NCI-H2227 treated with DMSO at 0.1 percent for 48 hours (cell line): ENCODE measurements around the gene HRK.
A peak's percentile ranks its signal among the peaks of the same experiment; 100 is the strongest.

ENCODE experiments used
- DNase-seq: peaks from one replicate; lab custom pipeline; 2025; lab: John Stamatoyannopoulos, UW

Gene HRK

DNA sequence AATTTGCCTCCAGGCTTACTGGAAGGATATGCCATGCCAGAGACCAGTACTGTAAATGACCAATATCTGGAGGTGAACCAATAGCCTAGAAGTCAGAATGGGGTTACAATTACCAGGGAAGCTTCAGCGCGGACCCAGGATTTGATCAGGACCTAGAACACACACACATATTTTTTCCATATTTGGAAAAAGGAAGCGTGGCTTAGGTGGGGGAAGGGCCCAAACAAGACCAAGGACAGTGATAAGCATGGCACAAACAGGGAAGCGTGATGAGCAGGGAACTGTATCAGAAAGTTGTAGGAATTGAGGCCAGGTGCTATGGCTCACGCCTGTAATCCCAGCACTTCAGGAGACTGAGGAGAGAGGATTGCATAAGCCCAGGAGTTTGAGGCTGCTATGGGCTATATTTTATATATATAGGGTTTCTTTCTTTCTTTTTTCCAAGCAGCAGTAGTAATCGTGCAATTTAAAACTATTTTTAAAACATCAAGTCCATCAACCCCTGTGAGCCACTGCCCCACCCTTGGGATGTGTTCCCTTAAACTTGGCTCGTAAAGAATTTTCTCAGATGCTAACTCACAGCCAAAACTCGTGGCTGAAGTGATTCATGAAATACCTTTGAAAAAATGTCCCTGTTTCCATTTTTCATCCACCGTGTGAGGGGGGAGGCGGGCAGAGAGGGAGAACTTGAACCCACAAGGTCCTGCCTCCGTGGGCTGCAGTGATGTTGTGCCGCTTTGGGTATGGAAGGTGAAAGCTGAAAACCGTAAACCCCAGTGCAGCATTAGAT is 16.7 kb downstream of the HRK start:
- DNase-seq: no peak

DNA sequence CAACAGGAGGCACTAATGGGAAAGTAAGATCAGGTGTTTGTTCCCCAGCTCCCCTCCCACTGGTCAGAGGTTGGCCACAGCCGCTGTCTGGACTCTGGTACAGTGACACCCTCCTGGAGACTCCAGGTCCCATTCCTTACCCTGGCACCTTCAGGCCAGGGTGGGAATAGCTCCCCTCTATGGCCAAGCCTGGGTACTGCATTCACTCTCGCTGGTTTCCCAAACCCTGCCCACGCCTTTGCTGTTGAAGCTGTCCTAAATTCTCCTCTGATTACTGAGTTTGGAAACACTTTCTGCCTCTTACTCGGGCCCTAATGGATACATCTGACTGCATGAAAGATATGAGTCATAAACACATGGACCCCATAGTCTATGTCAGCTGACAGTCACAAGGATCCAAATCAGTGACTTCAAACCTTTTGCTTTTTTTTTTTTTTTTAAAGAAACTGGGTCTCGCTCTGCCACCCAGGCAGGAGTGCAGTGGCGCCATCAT is 17.9 kb downstream of the HRK start:
- no peak for DNase-seq

DNA sequence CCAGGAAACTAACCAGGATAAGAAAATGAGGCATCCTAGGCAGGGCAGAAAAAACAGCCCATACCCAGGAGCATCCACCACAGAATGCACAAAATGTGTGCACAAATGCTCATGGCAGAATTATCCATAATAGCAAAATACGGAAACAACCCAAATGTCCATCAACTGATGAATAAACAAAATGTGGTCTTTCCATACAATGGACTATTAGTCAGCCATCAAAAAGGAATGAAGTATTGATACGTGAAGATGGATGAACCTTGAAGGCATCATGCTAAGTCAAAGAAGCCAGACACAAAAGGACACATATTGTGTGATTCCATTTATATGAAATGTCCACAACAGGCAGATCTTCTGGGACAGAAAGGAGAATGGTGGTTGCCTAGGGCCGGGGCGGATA is 19.1 kb downstream of the HRK start:
- no peak for DNase-seq

DNA sequence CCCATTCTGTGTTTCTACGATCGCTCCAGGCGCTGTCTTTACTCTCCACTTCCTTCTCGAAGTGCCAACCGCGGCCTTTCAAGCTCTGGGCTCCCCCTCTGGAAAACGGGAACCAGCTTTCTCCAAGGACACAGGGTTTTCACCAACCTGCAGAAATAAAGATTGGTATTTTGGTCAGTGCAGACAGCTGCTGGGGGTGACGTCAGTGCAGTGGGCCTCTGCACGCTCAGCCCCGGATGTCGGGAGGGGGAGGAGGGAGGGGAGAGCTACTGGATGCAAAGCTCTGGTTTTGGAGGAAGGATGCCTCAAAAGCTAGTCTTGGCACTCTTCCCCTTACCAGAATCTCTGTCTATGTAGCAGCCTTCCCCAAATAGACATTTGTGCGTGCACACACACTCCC is 19.9 kb downstream of the HRK start:
- peak; percentile 44 for DNase-seq

DNA sequence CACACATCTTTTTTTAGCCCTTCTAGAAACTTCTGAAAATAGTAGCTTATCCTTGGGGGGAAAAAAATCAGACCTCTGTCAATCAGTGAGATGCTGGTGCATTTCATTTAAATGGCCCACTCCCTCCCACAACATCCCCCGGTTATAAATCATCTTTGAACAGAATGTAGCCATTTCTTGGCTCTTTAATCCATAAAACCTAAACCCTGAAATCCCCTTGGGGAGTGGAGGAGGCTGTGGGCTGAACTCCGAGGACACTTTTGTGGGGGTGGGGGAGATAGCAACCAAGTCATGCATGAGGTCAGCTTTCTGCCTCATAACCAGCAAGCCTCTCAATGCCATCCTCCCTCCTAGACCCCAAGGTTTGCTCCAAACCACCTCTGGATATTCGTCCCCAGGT is 21.0 kb downstream of the HRK start:
- no peak for DNase-seq

DNA sequence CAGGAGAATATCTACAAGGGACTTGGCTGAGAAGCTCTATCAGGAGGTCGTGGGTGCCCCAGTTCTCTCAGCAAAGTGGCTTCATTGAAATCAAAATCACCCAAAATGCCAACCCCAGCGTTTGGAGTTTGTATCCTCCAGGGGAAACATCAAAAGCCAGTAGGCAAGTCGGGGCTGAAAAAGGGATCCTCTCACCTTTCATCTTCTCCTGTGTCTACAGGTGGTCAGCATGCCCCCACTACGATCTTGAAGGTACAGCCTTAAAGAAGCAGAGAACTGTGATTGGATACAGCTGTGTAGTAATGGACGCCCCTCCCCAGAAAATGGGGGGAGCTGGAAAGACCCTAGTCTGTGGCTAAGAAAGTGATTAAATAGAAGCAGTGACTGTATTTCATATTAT is 22.2 kb downstream of the HRK start:
- DNase-seq: no peak

DNA sequence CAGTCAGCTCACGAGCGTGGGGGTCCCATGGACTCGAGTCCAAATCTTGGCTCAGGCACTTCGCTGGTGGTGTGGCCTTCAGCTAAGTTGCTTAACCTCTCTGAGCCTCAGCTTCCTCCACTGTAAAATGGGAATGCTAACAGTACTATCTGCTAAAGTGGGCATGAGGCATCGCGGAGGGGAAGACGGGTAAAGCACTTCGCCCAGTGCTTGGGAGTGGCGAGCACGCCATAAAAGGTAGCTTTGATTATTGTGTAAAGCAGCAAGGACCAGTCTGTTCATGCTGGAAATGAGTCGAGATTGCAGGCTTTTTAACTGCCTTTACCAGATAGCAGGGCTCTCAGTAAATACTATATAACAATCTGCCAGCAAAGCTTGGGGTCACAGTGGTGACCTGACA is 24.5 kb downstream of the HRK start:
- DNase-seq: peak; percentile 51

DNA sequence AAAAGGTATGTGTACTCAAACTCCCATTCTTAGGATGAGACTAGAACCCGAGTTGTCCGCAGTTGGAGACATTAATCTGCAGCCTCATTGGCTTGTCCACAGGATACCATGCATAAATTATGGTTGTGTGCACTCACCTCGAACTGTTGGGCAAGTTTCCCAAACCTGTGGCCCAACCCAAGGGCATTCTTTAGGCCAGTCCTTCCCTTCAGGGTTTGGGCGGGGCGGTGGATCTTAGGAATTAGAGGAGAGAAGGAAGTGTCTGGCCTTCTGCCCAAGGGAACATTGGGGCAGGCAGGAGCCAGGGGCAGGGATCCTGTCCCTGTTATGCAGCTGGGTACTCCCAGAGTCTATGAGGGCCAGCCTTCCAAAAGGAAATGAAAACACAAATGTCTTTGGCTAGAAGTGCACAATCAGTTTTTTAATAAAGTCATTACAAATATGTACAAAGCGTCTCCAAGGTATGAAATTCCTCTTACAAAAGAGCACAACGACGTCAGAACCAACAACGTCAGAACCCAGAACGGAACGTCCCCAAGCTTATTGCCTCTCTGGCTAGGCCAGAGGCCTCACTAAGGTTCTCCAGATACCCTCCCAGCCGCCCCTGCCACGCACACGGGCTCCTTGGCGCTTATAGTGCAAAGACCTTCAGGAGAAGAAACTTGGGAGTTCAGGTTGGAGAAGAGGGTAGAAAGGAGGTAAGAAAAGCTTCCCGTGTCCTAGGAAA is 25.3 kb downstream of the HRK start:
- no peak for DNase-seq

DNA sequence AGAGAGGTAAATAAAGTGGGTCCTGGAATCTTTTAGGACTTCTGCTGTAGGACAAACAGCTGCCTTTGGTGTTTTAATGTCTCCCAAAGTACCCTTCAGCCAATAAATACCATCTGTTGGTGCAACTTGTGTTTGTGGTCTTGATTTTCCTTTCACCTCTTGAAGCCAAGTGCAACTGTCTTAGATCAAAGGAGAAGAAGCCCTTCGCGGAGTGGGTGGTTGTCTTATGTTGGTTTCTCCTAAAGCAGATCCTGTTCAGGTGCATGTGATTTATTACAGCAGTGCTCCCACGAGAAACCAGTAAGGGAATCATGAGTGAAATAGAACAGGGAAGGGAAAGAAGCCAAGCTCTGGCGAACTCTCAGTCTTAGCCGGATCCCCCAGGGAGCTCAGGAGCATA is 27.7 kb downstream of the HRK start:
- DNase-seq: no peak

DNA sequence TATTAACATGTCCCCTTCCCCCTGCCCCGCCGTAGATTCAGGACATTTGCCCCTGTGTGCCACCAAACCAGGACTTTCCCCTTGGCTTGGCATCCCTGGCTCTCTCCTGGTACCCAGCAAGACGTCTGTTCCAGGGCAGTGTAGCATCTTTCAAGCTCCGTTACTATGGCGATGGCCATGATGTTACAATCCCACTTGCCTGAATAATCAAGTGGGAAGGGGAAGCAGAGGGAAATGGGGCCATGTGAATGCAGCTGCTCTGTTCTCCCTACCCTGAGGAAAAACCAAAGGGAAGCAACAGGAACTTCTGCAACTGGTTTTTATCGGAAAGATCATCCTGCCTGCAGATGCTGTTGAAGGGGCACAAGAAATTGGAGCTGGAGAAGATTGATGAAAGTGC is 28.9 kb downstream of the HRK start:
- no peak for DNase-seq

DNA sequence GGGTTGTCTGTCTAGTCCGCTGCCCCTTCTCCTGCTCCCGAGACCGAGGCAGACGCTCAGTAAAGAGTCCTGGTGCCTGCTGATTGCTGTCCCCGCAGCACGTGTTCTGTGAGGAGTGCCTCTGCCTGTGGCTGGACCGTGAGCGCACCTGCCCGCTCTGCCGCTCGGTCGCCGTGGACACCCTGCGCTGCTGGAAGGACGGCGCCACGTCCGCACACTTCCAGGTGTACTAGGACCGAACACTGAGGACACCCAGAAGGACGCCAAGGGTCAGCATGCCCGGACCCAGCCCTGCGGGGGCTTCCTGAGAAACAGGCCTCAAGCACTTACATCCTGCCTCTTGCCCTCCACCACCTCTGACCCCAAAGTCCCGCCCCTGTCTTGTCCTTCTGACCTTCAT is 32.0 kb downstream of the HRK start:
- DNase-seq: no peak

DNA sequence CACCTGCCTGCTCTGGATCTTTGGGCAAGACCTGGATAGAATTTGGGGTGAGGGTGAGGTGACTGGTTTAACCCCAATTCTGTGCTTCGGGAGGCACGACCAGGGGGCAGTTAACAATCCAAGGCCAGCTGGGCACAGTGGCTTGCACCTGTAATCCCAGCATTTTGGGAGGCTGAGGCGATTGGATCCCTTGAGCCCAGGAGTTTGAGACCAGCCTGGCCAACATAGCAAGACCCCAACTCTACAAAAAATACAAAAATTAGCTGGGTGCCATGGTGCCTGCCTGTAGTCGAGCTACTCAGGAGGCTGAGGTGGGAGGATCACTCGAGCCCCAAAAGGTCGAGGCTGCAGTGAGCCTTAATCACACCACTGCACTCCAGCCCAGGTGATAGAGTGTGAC is 38.2 kb downstream of the HRK start:
- DNase-seq: no peak

DNA sequence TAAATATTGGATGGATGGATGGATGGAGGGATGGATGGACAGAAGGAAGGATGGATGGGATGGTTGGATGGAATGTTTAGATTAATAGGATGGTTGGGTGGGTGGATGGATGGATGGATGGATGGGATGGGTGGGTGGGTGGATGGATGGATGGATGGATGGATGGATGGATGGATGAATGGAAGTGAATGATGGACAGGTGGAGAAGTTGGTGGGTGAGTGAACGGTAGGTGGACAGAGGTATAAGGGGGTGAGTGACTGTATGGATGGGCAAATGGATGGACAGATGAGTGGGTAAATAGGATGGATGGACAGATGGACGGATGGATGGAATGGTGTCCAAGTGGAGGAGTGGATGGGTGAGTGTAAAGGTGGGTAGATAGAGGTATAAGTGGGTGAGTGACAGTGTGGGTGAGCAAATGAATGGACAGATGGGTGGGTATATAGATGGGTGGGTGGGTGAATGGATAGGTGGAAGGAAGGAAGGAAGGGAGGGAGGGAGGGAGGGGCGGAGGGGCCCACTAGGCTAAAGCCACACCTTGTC is 41.9 kb downstream of the HRK start:
- no peak for DNase-seq

DNA sequence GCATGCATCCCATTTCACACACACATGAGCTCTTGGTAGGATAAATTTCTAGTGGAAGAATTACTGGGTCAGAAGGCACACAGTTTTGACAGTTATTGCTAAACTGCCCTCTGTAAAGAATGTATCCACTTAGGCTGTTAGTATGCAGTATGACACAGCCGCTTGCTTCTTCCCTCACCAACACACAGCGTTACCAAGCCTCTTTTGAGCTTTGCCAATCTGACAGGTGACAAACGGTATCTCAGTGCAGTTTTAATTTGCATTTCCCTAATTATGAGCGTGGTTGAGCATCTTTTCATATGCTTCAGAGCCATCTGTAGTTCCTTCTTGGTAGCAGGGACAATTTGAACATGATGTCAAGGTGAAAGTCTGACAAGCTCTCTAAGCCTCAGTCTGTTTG is 42.9 kb downstream of the HRK start:
- DNase-seq: no peak

DNA sequence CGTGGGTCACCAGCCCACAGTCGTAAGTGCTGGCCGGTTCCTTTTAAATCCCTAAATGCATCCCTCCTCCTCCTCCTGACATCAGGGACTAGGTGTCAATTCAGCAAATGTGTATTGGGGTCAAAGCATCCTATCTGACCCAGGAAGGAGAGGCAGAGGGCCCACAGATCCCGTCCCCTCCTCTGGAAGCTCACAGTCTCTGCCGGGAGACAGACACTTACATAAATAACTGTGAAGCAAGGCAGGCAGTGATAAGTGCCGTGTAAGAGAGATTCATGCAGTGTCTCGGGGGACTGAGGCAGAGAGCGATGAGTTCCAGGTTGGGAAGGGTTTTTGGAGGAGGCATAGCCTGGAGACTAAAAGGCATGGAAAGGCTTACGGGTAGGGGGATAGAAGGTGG is 44.1 kb downstream of the HRK start:
- DNase-seq: no peak

DNA sequence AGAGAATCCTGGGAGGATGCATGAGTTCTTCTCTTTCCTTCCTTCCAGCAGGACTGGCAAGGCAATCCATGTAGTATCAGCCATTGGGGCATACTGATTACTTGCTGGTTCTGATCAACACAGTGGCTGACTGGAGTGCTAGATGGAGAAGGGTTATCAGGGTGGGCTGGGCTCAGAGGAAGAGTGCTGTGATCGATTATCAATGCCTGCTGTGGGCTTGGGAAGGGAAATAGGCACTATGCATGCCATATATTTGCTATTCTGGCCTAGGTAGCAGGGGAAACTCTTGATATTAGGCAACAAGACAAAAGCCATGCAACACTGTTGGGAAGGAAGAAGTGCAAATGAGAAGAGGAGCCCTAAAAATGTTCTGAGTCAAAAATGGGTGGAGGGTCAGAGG is 45.8 kb downstream of the HRK start:
- DNase-seq: no peak

DNA sequence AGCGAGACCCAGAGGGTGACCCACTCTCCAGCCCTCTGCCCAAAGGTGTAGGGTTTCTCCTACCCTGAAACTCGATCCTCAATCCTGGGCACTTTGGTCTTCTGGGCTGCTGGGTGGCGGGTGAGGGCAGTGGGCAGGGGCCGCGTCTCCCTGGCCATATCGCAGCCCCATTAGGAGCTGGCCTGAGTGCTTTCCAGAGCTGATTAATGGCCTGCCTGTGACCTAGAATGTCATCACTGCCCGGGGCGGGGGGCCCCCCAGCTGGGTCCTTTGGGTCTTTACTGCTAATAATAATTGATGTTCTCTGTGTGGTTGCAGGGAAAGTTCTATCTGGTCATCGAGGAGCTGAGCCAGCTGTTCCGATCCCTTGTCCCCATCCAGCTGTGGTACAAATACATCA is 47.8 kb downstream of the HRK start:
- no peak for DNase-seq

DNA sequence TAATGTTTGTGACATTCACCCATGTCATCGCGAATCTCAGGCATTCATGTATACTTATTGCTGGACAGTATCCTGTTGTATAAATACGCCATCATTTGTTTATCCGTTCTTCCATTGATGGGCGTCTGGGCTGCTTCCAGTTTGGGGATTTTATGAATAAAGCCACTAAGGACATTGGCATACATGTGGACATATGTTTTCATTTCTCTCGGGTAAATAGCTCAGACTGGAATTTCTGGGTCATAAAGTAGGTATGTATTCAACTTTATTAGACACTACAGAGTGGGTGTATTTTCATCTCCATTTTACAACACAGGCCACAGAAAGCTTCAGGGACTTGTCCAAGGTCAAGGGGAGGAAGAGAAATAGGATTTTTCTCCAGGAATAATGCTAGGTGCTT is 48.9 kb downstream of the HRK start:
- no peak for DNase-seq

DNA sequence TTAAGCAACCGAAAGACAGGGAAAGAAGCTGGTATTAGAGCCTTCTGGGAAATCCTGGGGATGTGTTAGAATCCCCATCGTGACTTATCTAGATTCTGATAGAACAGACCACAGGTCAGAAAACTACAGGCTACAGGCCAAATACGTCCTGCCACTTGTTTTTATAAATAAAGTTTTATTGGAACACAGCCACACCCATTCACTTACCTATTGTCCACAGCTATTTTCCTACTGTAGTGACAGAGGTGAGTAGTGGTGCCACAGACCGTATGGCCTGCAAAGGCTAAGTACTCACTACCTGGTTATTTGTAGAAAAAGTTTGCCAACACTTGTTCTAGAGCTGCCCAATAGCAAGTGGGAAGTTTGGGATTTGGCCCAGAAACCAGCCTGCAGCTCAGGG is 53.8 kb downstream of the HRK start:
- no peak for DNase-seq

DNA sequence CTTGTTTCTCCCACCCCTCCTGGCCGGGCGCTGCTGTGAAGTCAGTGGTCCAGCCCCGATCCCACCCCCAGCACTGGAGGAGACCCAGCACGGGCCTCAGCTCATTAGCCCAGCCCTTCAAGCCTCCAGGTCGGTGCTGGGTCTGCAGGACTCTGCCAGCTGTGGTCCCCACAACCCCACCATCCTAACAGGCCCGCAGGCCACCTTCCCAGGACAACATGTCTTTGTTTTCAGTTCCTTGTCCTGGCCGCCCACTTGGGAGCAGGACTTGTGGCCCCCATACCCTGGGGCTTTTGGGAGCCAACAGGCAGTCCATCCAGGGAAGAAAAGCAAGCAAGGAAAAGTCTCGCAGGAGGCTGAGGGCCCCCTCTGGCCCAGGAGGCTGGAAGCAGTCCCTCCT is 60.0 kb downstream of the HRK start:
- DNase-seq: no peak

DNA sequence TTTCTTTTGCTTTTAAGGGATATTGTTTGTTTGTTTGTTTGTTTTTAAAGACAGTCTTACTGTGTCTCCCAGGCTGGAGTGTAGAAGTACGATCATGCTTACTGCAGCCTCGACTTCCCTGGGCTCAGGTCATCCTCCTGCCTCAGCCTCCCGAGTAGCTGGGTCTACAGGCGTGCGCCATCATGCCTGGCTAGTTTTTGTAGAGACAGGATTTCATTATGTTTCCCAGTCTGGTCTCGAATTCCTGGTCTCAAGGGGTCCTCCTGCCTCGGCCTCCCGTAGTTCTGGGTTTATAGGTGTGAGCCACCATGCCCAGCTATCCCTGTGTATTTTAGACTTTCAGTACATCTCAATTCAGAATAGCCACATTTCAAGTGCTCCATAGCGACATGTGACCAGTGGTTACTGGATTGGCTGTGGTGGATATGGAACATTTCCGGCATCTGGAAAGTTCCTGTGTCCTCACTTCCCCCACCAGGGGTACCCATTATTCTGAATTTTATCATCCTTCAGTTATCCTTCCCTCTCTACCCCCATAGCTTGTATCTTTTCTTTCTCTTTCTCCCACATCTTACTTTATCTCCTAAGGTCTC is 61.1 kb downstream of the HRK start:
- DNase-seq: no peak

DNA sequence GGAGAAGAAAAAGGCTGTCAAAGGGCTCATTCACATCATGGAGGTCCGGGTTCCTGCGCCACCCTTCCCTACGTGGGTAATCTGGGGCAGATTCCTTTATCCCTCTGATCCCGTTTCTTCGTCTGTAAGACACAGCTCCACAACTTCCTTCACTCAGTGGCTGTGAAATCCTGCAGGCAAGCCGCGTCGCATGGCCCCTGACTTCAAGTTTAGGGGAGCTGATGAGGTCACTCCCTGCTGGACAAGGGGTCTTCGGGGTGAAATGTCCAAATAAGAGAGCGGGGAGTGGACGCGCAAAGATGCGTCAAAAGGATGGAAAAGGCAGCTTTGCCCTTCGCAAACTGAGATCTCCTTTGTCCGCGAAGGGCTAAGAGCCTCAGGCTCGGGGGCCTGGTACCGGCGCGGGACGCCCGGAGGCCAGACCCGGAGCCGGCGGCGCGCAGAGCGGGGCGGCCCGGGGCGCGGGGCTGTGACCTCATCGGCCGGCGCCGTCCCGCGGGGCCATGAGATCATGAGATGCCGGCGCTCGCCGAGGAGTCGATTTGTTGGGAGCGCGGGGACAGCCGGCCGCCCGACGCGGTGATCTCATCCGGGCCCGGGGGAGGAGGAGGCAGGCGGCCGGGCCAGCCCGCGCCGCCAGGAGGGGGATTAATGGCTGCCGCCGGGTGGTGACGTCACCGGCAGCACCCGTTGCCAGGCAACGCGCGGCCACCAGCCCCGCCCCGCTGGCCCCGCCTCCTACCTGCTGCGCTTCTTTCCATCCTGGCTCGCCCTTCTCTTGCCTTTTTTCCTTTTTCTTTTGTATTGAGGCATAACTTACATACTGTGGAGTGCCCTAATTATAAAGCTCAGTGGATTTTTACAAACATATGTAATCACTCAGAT is 62.1 kb downstream of the HRK start:
- peak; percentile 85 for DNase-seq
